ENCODE results near the gene LCN2.

LCN2 gene

DNA sequence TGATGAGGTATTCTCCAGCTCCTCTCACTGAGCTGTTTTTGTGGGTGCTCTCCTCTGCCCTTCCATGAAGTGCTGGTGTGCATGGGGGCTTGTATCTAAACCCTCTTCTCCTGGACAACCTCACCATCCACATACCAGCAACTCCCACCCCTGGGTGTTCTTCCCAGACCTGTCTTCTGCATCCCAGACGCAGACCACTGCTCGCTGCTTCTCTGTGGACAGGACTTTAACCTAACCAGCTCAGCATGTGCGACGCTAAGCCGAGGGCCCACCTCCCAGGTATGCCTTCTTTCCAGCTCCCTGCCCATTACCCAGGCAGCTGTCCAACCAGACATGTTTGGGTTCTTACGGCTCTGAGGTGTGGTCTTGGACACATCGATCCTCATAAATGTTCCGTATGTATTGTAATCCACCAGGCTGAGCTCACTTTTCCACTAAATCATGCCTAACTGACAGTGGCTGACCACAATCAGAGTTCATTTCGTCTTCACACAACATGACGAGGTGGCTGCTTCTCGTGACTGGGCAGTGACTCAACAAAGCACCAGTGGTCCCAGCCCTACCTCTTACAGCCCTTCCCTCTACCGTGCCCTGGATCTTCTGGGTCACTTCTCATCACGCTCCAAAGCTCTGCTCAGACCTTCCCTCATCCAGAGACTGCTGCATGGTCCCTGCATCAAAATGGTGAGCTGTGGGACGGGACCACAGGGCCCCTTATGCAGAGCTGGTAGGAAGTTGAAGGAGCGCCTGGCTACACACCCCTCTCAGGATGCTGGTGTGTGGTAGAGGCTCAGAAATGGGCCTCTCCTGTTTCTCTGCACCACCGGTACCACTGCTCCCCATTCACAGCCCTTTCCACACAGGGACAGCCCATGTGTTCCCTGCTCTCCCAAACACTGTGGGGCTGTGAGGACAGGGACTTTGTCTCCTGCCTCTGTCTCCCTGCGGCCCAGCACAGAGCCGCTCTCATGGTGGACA is 12.1 kb upstream of the LCN2 start:
- H3K4me1 ChIP-seq (ENCODE audit: control insufficient read depth, low read depth, low read length) = no peaks in the 10 kb centered on the region
- H3K4me3 ChIP-seq (ENCODE audit: low read length) = no peak overlapping the region
- H3K36me3 ChIP-seq (ENCODE audit: control insufficient read depth, low read depth, low read length) = no peaks in the 10 kb centered on the region
- no peak overlapping the region for H3K9ac ChIP-seq (ENCODE audit: low read length)
- H3K27ac ChIP-seq (ENCODE audit: low read length) = no peak overlapping the region
- H3K9me3 ChIP-seq (ENCODE audit: control insufficient read depth, low read depth, low read length) = no peaks in the 10 kb centered on the region
- H3K27me3 ChIP-seq (ENCODE audit: control insufficient read depth, insufficient read depth, low read length) = no peaks in the 10 kb centered on the region

DNA sequence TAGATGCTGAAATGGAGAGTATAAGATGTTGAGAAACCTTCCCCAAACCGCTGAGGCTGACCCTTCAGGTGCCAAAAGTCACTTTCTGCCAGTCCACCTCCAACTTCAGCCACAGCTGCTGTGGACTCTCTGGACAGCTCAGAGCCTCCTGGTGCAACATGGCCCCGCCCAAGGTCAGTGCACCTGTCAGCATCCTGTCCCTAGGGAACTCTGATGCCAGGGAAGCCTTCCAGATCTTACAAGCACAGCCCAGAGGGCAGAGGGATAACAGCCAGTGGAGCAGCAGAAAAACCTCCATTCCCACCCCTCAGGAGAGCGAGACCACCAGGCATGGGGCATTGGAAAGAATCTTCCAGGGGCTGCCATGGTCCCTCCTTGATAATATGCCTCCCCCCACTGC is 11.3 kb upstream of the LCN2 start:
- H3K27ac ChIP-seq (ENCODE audit: low read length) = no peak overlapping the region

GRCh38 chr9:128139621-128140020 is 9.6 kb upstream of the LCN2 start:
- Histone ChIP-seq H3K27me3 (ENCODE audit: control insufficient read depth, insufficient read depth, low read length) (no peaks in the 10 kb centered on the region), H3K9me3 (ENCODE audit: control insufficient read depth, low read depth, low read length) (no peaks in the 10 kb centered on the region), H3K36me3 (ENCODE audit: control insufficient read depth, low read depth, low read length) (no peaks in the 10 kb centered on the region), H3K4me1 (ENCODE audit: control insufficient read depth, low read depth, low read length) (no peaks in the 10 kb centered on the region), H3K27ac (ENCODE audit: low read length) (no peak overlapping the region), H3K9ac (ENCODE audit: low read length) (no peak overlapping the region), H3K4me3 (ENCODE audit: low read length) (no peak overlapping the region)

More for the DNA sequence above, 11.3 kb upstream of the LCN2 start:
- Histone ChIP-seq H3K4me3 (ENCODE audit: low read length) (no peak overlapping the region), H3K9ac (ENCODE audit: low read length) (no peak overlapping the region), H3K4me1 (ENCODE audit: control insufficient read depth, low read depth, low read length) (no peaks in the 10 kb centered on the region), H3K36me3 (ENCODE audit: control insufficient read depth, low read depth, low read length) (no peaks in the 10 kb centered on the region), H3K9me3 (ENCODE audit: control insufficient read depth, low read depth, low read length) (no peaks in the 10 kb centered on the region), H3K27me3 (ENCODE audit: control insufficient read depth, insufficient read depth, low read length) (no peaks in the 10 kb centered on the region)

DNA sequence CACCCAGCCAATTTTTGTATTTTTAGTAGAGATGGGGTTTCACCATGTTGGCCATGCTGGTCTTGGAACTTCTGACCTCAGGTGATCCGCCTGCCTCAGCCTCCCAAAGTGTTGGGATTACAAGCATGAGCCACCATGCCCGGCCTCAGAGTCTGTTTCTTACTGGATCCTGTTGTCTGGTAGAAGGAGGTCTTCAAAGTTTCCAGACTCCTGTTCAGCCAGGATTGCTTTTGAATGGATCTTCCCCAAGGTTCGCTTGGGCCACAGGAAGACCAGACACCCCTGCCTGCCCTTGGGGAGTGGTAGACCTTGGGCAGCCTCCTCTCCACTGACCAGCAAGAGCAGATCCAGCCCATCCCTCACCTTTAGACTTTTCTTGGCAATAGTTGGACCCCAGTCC is 7.6 kb upstream of the LCN2 start:
- Histone ChIP-seq H3K36me3 (ENCODE audit: control insufficient read depth, low read depth, low read length) (no peaks in the 10 kb centered on the region), H3K4me1 (ENCODE audit: control insufficient read depth, low read depth, low read length) (no peaks in the 10 kb centered on the region), H3K9me3 (ENCODE audit: control insufficient read depth, low read depth, low read length) (no peaks in the 10 kb centered on the region), H3K9ac (ENCODE audit: low read length) (no peak overlapping the region), H3K4me3 (ENCODE audit: low read length) (no peak overlapping the region), H3K27me3 (ENCODE audit: control insufficient read depth, insufficient read depth, low read length) (no peaks in the 10 kb centered on the region), H3K27ac (ENCODE audit: low read length) (no peak overlapping the region)

DNA sequence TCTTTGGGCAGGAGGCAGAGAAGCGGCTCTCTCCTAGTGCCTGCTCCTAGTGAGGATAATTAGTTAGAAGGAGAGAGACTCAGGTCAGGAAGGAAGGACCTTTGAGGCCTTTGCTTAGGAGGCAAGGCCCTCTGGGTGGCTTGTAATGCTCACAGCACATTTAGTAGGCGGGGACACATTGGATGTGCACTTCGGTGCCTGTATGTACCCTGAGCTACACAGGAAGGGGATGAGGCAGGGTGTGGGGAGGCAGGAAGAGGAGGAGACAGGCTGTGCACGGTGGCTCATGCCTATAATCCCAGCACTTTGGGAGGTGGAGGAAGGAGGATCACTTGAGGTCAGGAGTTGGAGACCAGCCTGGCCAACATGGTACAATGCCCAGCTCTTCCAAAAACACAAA is 7.2 kb upstream of the LCN2 start:
- H3K27ac ChIP-seq (ENCODE audit: low read length) = no peak overlapping the region
- no peaks in the 10 kb centered on the region for H3K36me3 ChIP-seq (ENCODE audit: control insufficient read depth, low read depth, low read length)
- no peaks in the 10 kb centered on the region for H3K4me1 ChIP-seq (ENCODE audit: control insufficient read depth, low read depth, low read length)
- H3K4me3 ChIP-seq (ENCODE audit: low read length) = no peak overlapping the region
- no peaks in the 10 kb centered on the region for H3K27me3 ChIP-seq (ENCODE audit: control insufficient read depth, insufficient read depth, low read length)
- H3K9me3 ChIP-seq (ENCODE audit: control insufficient read depth, low read depth, low read length) = no peaks in the 10 kb centered on the region
- H3K9ac ChIP-seq (ENCODE audit: low read length) = no peak overlapping the region

DNA sequence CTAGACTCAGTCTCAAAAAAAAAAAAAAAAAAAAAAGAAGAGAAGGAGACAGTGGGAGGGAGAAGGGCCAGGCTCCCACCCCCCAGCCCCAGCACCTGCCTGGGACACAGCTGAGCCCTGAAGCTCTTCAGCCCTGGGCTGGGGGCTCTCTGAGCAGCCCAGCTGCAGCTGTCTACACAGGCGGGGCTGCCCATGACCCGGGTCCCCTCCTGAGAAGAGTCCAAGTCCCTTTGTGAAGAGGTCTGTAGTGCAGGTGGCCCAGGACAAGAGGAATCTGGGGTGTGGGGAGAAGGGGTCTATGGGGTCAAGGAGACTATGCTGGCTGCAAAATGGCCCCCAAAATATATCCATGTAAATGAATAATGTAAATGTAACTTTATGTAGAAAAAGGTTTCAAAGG is 6.7 kb upstream of the LCN2 start:
- Histone ChIP-seq H3K9ac (ENCODE audit: low read length) (no peak overlapping the region), H3K27me3 (ENCODE audit: control insufficient read depth, insufficient read depth, low read length) (no peaks in the 10 kb centered on the region), H3K27ac (ENCODE audit: low read length) (no peak overlapping the region)

DNA sequence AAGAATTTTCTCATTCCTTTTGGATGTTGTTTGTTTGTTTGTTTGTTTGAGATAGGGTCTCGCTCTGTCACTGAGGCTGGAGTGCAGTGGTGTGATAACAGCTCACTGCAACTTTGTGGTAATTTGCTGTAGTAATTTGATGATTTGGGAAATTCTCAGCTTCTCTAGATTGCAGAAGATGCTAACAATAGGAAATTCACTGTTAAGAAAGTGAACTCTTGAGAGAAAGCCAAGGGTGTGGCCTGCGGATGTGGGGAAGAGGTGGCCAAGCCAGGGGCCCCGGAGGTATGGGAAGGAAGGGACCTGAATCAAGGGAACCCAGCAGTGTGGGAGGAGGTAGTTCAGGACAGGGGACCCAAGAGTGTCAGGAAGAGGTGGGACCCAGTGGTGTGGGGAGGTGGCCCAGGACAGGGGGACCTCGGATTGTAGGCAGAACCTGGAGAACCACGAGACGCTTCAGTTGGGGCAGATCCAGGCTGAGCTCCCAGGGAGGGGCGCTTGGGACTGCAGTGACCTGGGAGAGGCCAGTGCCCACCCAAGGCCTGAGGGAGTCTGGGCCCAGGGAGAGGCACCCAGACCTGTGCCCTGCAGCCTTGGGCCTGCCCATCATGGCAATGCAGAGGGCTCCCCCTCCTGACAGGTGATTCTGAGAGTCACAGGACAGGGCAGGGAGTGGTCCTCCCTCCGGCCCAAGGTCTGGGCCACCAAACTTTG is 5.6 kb upstream of the LCN2 start:
- no peak overlapping the region for H3K27ac ChIP-seq (ENCODE audit: low read length)
- no peaks in the 10 kb centered on the region for H3K9me3 ChIP-seq (ENCODE audit: control insufficient read depth, low read depth, low read length)
- no peaks in the 10 kb centered on the region for H3K4me1 ChIP-seq (ENCODE audit: control insufficient read depth, low read depth, low read length)
- H3K27me3 ChIP-seq (ENCODE audit: control insufficient read depth, insufficient read depth, low read length) = no peaks in the 10 kb centered on the region
- H3K4me3 ChIP-seq (ENCODE audit: low read length) = no peak overlapping the region
- H3K9ac ChIP-seq (ENCODE audit: low read length) = no peak overlapping the region
- no peaks in the 10 kb centered on the region for H3K36me3 ChIP-seq (ENCODE audit: control insufficient read depth, low read depth, low read length)

More for the DNA sequence above, 6.7 kb upstream of the LCN2 start:
- Histone ChIP-seq H3K4me3 (ENCODE audit: low read length) (no peak overlapping the region), H3K36me3 (ENCODE audit: control insufficient read depth, low read depth, low read length) (no peaks in the 10 kb centered on the region), H3K4me1 (ENCODE audit: control insufficient read depth, low read depth, low read length) (no peaks in the 10 kb centered on the region), H3K9me3 (ENCODE audit: control insufficient read depth, low read depth, low read length) (no peaks in the 10 kb centered on the region)

DNA sequence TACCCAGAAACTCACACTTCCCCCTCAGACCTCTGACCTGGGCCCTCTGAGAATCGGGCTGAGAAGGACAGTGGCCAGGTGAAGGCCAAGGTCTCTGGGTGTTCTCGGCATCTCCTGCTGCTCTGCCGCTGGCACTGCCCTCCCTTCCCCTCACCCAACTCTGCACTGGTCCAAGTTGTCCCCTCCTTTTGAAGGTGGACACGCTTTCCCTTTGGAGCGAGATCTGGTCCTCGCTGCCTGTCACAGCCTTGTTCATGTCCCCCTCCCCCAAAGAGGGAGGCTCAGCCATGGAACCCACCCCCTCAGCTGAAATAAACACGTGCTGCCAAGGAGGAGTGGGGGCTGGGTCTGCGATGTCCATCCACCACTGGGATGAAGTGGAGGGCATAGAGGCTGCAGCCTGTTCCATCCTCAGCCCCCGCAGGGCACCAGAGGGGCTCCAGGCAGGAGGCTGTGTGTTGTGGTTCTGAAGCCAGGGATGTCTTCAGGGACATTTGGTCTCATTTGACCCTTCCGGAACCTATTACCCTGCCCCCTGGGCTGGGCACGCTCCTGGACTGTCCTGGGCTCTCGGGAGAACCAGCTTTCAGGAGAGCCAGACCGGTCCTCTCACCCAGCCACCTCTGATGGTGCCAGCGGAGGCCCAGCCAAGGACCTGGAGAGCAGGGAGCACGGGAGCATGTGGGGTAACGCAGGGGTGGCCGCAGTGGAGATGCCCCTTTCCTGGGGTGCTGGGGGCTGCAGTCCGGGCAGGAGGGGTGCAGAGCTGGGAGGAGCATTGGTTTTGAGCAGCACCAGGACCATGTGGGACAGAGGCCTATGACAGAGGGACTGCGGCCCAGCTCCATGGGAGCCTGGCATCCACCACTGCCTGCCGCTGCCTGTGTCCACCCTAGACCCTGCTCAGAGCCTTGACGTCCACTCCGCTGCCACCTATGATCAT is 4.7 kb upstream of the LCN2 start:
- no peak overlapping the region for H3K9ac ChIP-seq (ENCODE audit: low read length)
- H3K4me3 ChIP-seq (ENCODE audit: low read length) = no peak overlapping the region
- no peaks in the 10 kb centered on the region for H3K9me3 ChIP-seq (ENCODE audit: control insufficient read depth, low read depth, low read length)
- no peak overlapping the region for H3K27ac ChIP-seq (ENCODE audit: low read length)
- no peaks in the 10 kb centered on the region for H3K27me3 ChIP-seq (ENCODE audit: control insufficient read depth, insufficient read depth, low read length)
- no peaks in the 10 kb centered on the region for H3K4me1 ChIP-seq (ENCODE audit: control insufficient read depth, low read depth, low read length)
- no peaks in the 10 kb centered on the region for H3K36me3 ChIP-seq (ENCODE audit: control insufficient read depth, low read depth, low read length)

GRCh38 chr9:128145536-128145935 is 3.7 kb upstream of the LCN2 start:
- H3K4me3 ChIP-seq (ENCODE audit: low read length) = no peak overlapping the region
- H3K4me1 ChIP-seq (ENCODE audit: control insufficient read depth, low read depth, low read length) = no peaks in the 10 kb centered on the region
- H3K9ac ChIP-seq (ENCODE audit: low read length) = no peak overlapping the region
- H3K27me3 ChIP-seq (ENCODE audit: control insufficient read depth, insufficient read depth, low read length) = no peaks in the 10 kb centered on the region
- H3K9me3 ChIP-seq (ENCODE audit: control insufficient read depth, low read depth, low read length) = no peaks in the 10 kb centered on the region
- no peak overlapping the region for H3K27ac ChIP-seq (ENCODE audit: low read length)
- H3K36me3 ChIP-seq (ENCODE audit: control insufficient read depth, low read depth, low read length) = no peaks in the 10 kb centered on the region

DNA sequence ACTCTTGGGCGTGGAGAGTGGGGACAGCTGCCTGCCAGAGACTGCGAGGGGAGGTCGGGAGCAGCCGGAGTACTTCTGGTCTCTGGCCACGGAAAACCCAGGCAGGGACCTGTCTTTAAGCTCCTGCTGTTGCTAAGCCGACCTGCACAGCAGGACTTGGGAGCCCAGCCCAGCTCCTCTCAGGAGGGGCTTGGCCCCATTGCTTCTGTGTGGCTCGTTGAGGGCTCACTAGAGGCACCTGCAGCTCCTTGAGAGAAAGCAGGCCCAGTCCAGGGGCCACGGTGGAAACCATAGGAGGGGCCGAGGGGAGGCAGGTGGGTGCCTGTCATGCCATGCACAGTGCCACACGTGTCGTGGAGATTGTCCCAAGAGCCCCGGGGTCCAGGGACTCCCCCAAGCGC is 3.3 kb upstream of the LCN2 start:
- H3K9ac ChIP-seq (ENCODE audit: low read length) = no peak overlapping the region
- H3K4me1 ChIP-seq (ENCODE audit: control insufficient read depth, low read depth, low read length) = no peaks in the 10 kb centered on the region
- H3K36me3 ChIP-seq (ENCODE audit: control insufficient read depth, low read depth, low read length) = no peaks in the 10 kb centered on the region
- H3K9me3 ChIP-seq (ENCODE audit: control insufficient read depth, low read depth, low read length) = no peaks in the 10 kb centered on the region
- no peak overlapping the region for H3K27ac ChIP-seq (ENCODE audit: low read length)
- no peaks in the 10 kb centered on the region for H3K27me3 ChIP-seq (ENCODE audit: control insufficient read depth, insufficient read depth, low read length)
- H3K4me3 ChIP-seq (ENCODE audit: low read length) = no peak overlapping the region

DNA sequence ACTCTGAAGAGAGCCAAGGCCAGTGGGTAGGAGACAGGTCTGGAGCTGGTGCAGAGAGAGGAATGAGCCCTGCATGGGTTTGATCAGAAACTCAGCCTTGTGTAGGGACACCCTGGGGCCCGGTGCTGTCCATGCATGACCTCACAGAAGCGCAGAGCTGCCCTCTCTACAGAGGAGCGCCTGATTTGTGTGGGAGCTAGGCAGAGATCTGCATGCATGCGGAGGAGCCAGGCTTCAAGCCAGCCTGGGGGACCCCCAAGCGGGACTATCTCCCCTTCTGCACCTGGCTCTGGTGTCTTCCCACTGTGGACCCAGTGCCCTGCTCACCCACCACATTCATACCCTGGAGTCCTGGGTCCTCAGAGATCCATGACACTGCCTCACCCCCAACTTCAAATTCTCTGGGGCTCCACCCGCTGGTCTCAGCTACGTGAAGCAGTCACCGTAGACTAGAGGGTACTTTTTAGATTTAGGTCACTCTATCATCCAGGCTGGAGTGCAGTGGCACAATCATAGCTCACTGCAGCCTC is 2.6 kb upstream of the LCN2 start:
- Histone ChIP-seq H3K9ac (ENCODE audit: low read length) (no peak overlapping the region), H3K4me3 (ENCODE audit: low read length) (no peak overlapping the region), H3K27me3 (ENCODE audit: control insufficient read depth, insufficient read depth, low read length) (no peaks in the 10 kb centered on the region), H3K9me3 (ENCODE audit: control insufficient read depth, low read depth, low read length) (no peaks in the 10 kb centered on the region), H3K4me1 (ENCODE audit: control insufficient read depth, low read depth, low read length) (no peaks in the 10 kb centered on the region), H3K27ac (ENCODE audit: low read length) (no peak overlapping the region), H3K36me3 (ENCODE audit: control insufficient read depth, low read depth, low read length) (no peaks in the 10 kb centered on the region)
